IMR-90 (cell line): ENCODE measurements around the gene ZNF512B. TPM values are rescaled to one million over a fixed set of nuclear protein-coding genes. Genes with fewer than 3 reads are reported as not detected.

Source experiments
- ATAC-seq: fragments of 200-7000 bp; cut with Tn5 transposase; 2 replicates; pipeline ENCODE4 v1.9.1; 2020; ENCODE audit warnings: low read depth, mild to moderate bottlenecking, moderate library complexity
- BruUV-seq: library from RNA; stranded (reverse); fragments of 400-500 nt; replicated peaks from 2 replicates; lab custom pipeline; 2021; lab: Mats Ljungman, UMichigan
- CTCF ChIA-PET: fragments of 300-600 bp; formaldehyde crosslinking; extraction: SDS; loops from one replicate; lab custom pipeline; 2021; ENCODE audit warnings: antibody characterized with exemption; lab: Yijun Ruan, JAX
- POLR2A ChIA-PET: fragments of 300-600 bp; sonication (Branson Sonifier 250); formaldehyde crosslinking; loops from one replicate; lab custom pipeline; 2022; ENCODE audit warnings: antibody characterized with exemption; ENCODE audit not compliant: unreplicated experiment; lab: Charles Lee
- DNase-seq: peaks from one replicate; pipeline ENCODE4 v3.0.0; 2013
- H2AFZ ChIP-seq: replicated peaks from 2 replicates; pipeline ENCODE3; 2013; ENCODE audit warnings: low read length, mild to moderate bottlenecking; ENCODE audit not compliant: poor library complexity
- H2AK5ac ChIP-seq: 2 replicates; pipeline ENCODE4 v1.6.1; 2013; ENCODE audit warnings: low read depth, low read length, inconsistent platforms
- H2AK9ac ChIP-seq: replicated peaks from 2 replicates; pipeline ENCODE3; 2013; ENCODE audit warnings: mild to moderate bottlenecking, low read depth, low read length, moderate library complexity; ENCODE audit not compliant: poor library complexity
- H2BK120ac ChIP-seq: 2 replicates; pipeline ENCODE4 v1.6.1; 2013; ENCODE audit warnings: low read depth, low read length, inconsistent platforms
- H2BK15ac ChIP-seq: 3 replicates; pipeline ENCODE4 v1.6.1; 2013; ENCODE audit warnings: low read depth, low read length, inconsistent platforms
- H2BK20ac ChIP-seq: 2 replicates; pipeline ENCODE4 v1.6.1; 2013; ENCODE audit warnings: low read depth, mild to moderate bottlenecking, inconsistent platforms, low read length, moderate library complexity
- H2BK5ac ChIP-seq: 2 replicates; pipeline ENCODE4 v1.6.1; 2013; ENCODE audit warnings: mild to moderate bottlenecking, low read depth, low read length, inconsistent platforms; ENCODE audit not compliant: poor library complexity, severe bottlenecking
- H3K14ac ChIP-seq: replicated peaks from 2 replicates; pipeline ENCODE4 v1.6.1; 2013; ENCODE audit warnings: low read depth, low read length, inconsistent platforms
- H3K18ac ChIP-seq: 2 replicates; pipeline ENCODE4 v1.6.1; 2013; ENCODE audit warnings: low read depth, low read length, control low read depth
- H3K23ac ChIP-seq: 2 replicates; pipeline ENCODE4 v1.6.1; 2013; ENCODE audit warnings: low read depth, low read length, inconsistent platforms
- H3K27ac ChIP-seq: 2 replicates; pipeline ENCODE4 v1.5.1; 2013; ENCODE audit warnings: mild to moderate bottlenecking, control low read depth, low read length; ENCODE audit not compliant: insufficient read depth
- H3K27me3 ChIP-seq: 2 replicates; pipeline ENCODE4 v1.6.1; 2013; ENCODE audit warnings: low read length; ENCODE audit not compliant: control insufficient read depth, insufficient read depth
- H3K36me3 ChIP-seq: 2 replicates; pipeline ENCODE4 v1.6.1; 2013; ENCODE audit warnings: low read length, mixed read lengths; ENCODE audit not compliant: control insufficient read depth, insufficient read depth
- H3K4ac ChIP-seq: 2 replicates; pipeline ENCODE4 v1.6.1; 2013; ENCODE audit warnings: low read depth, low read length, inconsistent platforms
- H3K4me1 ChIP-seq: 2 replicates; pipeline ENCODE4 v1.6.1; 2013; ENCODE audit warnings: low read length, mixed read lengths; ENCODE audit not compliant: control insufficient read depth, insufficient read depth
- H3K4me2 ChIP-seq: 2 replicates; pipeline ENCODE4 v1.6.1; 2013; ENCODE audit warnings: low read depth, mild to moderate bottlenecking, control low read depth, low read length, moderate library complexity
- H3K4me3 ChIP-seq: 2 replicates; pipeline ENCODE4 v1.5.1; 2013; ENCODE audit warnings: low read depth, mild to moderate bottlenecking, control low read depth, low read length, moderate library complexity; ENCODE audit not compliant: insufficient read depth
- H3K56ac ChIP-seq: 2 replicates; pipeline ENCODE4 v1.6.1; 2013; ENCODE audit warnings: low read length, inconsistent platforms; ENCODE audit not compliant: insufficient read depth; ENCODE audit errors: extremely low read depth
- H3K79me1 ChIP-seq, 2 experiments: 2 replicates each; pipeline ENCODE4 v1.6.1; 2013; ENCODE audit warnings: low read length in 2 of 2, inconsistent platforms in 1 of 2, low read depth in 1 of 2
- H3K9ac ChIP-seq: 2 replicates; pipeline ENCODE4 v1.6.1; 2013; ENCODE audit warnings: low read depth, low read length, control low read depth
- H3K9me1 ChIP-seq: 2 replicates; pipeline ENCODE4 v1.6.1; 2013; ENCODE audit warnings: low read length, inconsistent platforms; ENCODE audit not compliant: insufficient read depth
- H3K9me3 ChIP-seq: 2 replicates; pipeline ENCODE4 v1.6.1; 2013; ENCODE audit warnings: low read length; ENCODE audit not compliant: control insufficient read depth, insufficient read depth
- H4K20me1 ChIP-seq: 2 replicates; pipeline ENCODE4 v1.6.1; 2013; ENCODE audit warnings: low read length, inconsistent platforms; ENCODE audit not compliant: insufficient read depth
- H4K5ac ChIP-seq: 2 replicates; pipeline ENCODE4 v1.6.1; 2013; ENCODE audit warnings: mild to moderate bottlenecking, low read depth, low read length, control low read depth
- H4K8ac ChIP-seq, 2 experiments: 2 replicates each; pipeline ENCODE4 v1.6.1; 2013; ENCODE audit warnings: low read depth in 2 of 2, low read length in 2 of 2, control low read depth in 1 of 2, inconsistent platforms in 1 of 2
- H4K91ac ChIP-seq: 2 replicates; pipeline ENCODE4 v1.6.1; 2013; ENCODE audit warnings: low read depth, low read length, inconsistent platforms; ENCODE audit not compliant: insufficient read depth
- BHLHE40 ChIP-seq: fragments of 150-350 bp; IDR thresholded peaks from 2 replicates; pipeline ENCODE4 v1.6.1; 2016; ENCODE audit warnings: mild to moderate bottlenecking, low read depth, low read length
- NFE2L2 ChIP-seq: fragments of 150-350 bp; IDR thresholded peaks from 2 replicates; pipeline ENCODE4 v1.6.1; 2016; ENCODE audit warnings: low read depth, mild to moderate bottlenecking, low read length
- USF2 ChIP-seq: fragments of 150-350 bp; IDR thresholded peaks from 2 replicates; pipeline ENCODE4 v1.6.1; 2017; ENCODE audit warnings: mild to moderate bottlenecking, antibody characterized with exemption, low read length, low read depth
- WGBS, 2 experiments: methylation state at CpG; one replicate each; pipeline versions ENCODE4 v1.1.5 to v1.1.7; 2013; ENCODE audit warnings: missing lambda C conversion rate in 2 of 2; ENCODE audit not compliant: insufficient read length in 1 of 2; ENCODE audit errors: extremely low coverage in 2 of 2; 5-methylcytosine and 5-hydroxymethylcytosine counted together
- dilution Hi-C: fragments of 300-500 bp; cut with HindIII; formaldehyde crosslinking; loops from one replicate; pipeline ENCODE4 v1.14.3; 2018; ENCODE audit warnings: low sequenced_read_pairs; ENCODE audit not compliant: unreplicated experiment
- in situ Hi-C: fragments of 300-500 bp; cut with MboI; formaldehyde crosslinking; loops from 3 replicates; pipeline ENCODE4 v1.14.3; 2019; ENCODE audit warnings: low sequenced_read_pairs, inconsistent platforms, mixed read lengths
- intact Hi-C: fragments of 100-400 bp; cut with micrococcal nuclease; formaldehyde crosslinking; loops from 2 replicates; pipeline ENCODE4 v1.10.0; 2022
- polyA plus RNA-seq, 3 experiments: library from polyadenylated mRNA; depleted of rRNA; stranded (reverse); fragments of >200 nt; gene quantifications; 2 replicates each; pipeline ENCODE4 v1.2.3, GENCODE V29; 2012; ENCODE audit warnings: low replicate concordance in 1 of 3
- total RNA-seq: library from RNA; depleted of rRNA; stranded (reverse); fragments of >200 nt; gene quantifications from 2 replicates; pipeline ENCODE4 v1.2.3, GENCODE V29; 2012

ZNF512B gene
- total and polyA plus RNA-seq, 2 of the 4 experiments (the other 2 are of a cell fraction), result 6.5 to 15.6 TPM

GRCh38 chr20:63966172-63966943 is 3.4 kb downstream of the ZNF512B start:
- H3K4me2 ChIP-seq, result no peak overlapping the region
- no peak overlapping the region for H2BK20ac ChIP-seq
- H3K14ac ChIP-seq, result no peak overlapping the region
- no peak overlapping the region for H3K18ac ChIP-seq
- in situ Hi-C loops (no loop called here), intact Hi-C loops (no loop called here), dilution Hi-C loops (no loop called here)
- H2AK9ac ChIP-seq, result peak overlapping the region; percentile 9
- DNase-seq, result no peak
- no peak overlapping the region for H3K23ac ChIP-seq
- no peak overlapping the region for H4K5ac ChIP-seq
- H4K20me1 ChIP-seq, result no peaks in the 10 kb centered on the region; the same call in 1 of the 2 replicates
- no peak overlapping the region for H4K91ac ChIP-seq
- H4K8ac ChIP-seq, result no peak overlapping the region
- TF ChIP-seq NFE2L2, result no peak
- TF ChIP-seq USF2, result no peak
- no peak for TF ChIP-seq BHLHE40
- peaks cover 7% of the 10 kb centered on the region for H3K4me1 ChIP-seq
- no peak overlapping the region for H2AK5ac ChIP-seq
- no peak overlapping the region for H3K27ac ChIP-seq
- no peaks in the 10 kb centered on the region for H3K27me3 ChIP-seq
- no peak overlapping the region for H2BK15ac ChIP-seq
- 100% methylated on average over 14 of the region's 27 CpGs; no CpG with 5 or more reads in 1 of the 2 experiments for WGBS, 2 experiments
- peaks cover 12 to 25% of the 10 kb centered on the region in 2 experiments for H3K79me1 ChIP-seq
- ChIA-PET CTCF (no interaction called here), POLR2A (no interaction called here)
- no peak overlapping the region for H3K4ac ChIP-seq
- H3K4me3 ChIP-seq, result no peak overlapping the region
- no peaks in the 10 kb centered on the region for H3K9me3 ChIP-seq
- H2AFZ ChIP-seq, result no peak overlapping the region
- no peak for ATAC-seq
- H3K56ac ChIP-seq, result no peak overlapping the region
- no peak overlapping the region for H3K9ac ChIP-seq
- peaks cover 50% of the 10 kb centered on the region for H3K36me3 ChIP-seq
- no peak overlapping the region for H2BK120ac ChIP-seq
- H2BK5ac ChIP-seq, result no peak overlapping the region
- peaks cover 3% of the 10 kb centered on the region; the same call in 1 of the 2 replicates for H3K9me1 ChIP-seq
- BruUV-seq, result TSS peak; percentile 65
